D721Med (cell line): ENCODE data around the gene RPRD1B.

Experiments used
- DNase-seq: peaks from one replicate; pipeline ENCODE4 v3.0.0; 2011; ENCODE audit warnings: low spot score; ENCODE audit not compliant: insufficient read length
- FAIRE-seq: peaks from 2 replicates; lab custom pipeline; 2011; peaks lifted over from hg19 to GRCh38; lab: Jason Lieb, UNC
- TF ChIP-seq, protein P1 (sequence below): IDR thresholded peaks from 2 replicates; pipeline ENCODE4 v1.5.1; 2012; ENCODE audit warnings: mild to moderate bottlenecking, control low read depth; ENCODE audit not compliant: insufficient read depth; ENCODE audit errors: missing control alignments

RPRD1B gene

DNA sequence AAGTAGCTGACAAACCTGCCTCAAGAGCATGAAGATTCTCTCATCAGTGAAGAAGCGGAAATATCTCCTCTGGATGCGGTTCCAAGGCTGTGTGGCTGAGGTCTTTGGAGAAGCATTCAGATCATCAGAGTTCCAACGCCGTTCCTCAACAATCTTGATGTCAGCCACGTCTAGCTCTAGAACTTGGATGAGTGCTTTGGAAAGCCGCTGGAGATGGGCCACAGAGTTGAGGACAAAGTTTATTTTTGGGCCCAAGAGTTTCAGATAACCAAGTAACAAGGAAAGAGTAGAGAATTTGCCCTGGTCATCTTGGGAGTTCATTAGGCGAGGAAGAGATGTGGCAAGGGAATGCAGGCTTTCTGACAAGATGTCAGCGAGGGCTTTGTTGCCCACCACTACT is 21.2 kb upstream of the RPRD1B start:
- DNase-seq: no peak
- TF ChIP-seq, protein P1, sequence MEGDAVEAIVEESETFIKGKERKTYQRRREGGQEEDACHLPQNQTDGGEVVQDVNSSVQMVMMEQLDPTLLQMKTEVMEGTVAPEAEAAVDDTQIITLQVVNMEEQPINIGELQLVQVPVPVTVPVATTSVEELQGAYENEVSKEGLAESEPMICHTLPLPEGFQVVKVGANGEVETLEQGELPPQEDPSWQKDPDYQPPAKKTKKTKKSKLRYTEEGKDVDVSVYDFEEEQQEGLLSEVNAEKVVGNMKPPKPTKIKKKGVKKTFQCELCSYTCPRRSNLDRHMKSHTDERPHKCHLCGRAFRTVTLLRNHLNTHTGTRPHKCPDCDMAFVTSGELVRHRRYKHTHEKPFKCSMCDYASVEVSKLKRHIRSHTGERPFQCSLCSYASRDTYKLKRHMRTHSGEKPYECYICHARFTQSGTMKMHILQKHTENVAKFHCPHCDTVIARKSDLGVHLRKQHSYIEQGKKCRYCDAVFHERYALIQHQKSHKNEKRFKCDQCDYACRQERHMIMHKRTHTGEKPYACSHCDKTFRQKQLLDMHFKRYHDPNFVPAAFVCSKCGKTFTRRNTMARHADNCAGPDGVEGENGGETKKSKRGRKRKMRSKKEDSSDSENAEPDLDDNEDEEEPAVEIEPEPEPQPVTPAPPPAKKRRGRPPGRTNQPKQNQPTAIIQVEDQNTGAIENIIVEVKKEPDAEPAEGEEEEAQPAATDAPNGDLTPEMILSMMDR: no peak
- FAIRE-seq: no peak

DNA sequence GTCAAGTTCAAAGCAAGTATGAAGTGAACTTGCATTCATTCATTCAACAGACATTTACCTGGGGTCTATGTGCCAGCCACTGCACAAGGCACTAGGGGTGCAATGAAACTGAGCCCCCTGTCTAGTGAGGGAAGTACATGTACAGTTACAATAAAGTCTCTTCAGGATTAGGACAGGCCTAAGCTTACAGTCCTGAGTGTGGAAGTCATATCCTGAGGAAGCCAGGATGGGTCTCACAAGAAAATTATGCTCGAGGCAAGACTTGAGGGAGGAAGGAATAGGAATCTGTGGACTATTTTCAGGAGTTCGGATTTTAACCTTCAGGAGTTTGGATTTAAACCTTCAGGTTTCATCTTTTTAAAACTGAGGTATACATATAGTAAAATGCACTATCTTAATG is 19.7 kb upstream of the RPRD1B start:
- TF ChIP-seq, protein P1: no peak
- FAIRE-seq (no peak), DNase-seq (no peak)

GRCh38 chr20:38017959-38018358 is 15.6 kb upstream of the RPRD1B start:
- TF ChIP-seq, protein P1: no peak
- FAIRE-seq (no peak), DNase-seq (no peak)

DNA sequence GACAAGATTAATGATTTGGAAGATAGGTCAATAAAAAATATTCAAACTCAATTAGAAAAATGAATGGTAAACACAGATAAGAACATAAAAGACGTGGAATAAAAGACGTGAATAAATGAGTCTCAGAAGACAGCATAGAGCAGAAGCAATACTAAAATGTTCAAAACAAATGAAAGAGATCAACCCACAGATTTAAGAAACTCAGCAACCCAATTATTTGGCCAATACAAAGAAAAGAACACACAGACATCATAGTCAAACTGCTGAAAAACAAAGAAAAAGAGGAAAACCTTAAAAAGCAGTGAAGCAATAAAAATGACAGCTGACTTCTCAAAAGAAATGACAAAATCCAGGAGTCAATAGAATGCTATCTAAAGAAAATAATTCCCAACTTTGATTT is 15.2 kb upstream of the RPRD1B start:
- TF ChIP-seq, protein P1: no peak
- DNase-seq (no peak), FAIRE-seq (no peak)

- TF ChIP-seq, protein P1: no peak
- DNase-seq (no peak), FAIRE-seq (no peak)
Observed at GRCh38 chr20:38021087-38021772, 12.3 kb upstream of the RPRD1B start.

DNA sequence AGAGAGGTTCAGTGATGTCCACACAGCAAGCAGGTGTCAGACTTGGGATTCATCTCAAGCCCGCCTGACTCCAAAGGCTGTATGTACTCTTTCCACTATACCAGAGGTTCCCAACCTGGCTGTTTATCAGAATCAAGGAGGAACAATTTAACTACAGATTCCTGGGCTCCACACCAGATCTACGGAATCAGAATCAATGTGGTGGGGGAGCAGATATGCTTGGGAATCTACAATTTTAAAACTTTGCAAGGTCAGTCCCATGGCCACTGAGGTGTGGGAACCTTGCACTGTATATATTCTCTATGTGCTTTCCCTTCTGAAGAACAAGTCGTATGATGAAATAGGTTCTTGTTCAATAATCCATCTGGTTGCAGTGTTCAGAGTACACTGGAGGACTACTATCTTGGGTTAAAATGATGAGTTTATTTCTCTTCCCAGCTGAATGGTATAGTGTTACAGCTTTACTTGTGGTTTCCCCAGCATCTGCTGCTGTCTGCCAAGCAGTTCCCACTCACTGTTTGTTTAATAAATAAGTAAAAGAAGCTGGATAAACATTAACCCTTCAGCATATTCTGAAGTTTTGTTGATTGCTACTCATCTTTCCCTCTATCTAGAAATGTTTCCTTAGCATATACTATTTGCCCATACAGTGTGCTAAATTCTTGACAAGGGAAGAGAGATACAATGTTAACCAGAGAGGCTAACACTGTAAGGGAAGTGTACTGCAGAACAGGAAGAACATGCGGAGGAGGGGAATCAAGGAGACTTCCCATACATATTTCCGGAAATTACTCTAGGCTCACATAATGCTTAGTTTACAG is 10.2 kb upstream of the RPRD1B start:
- FAIRE-seq (no peak), DNase-seq (no peak)
- TF ChIP-seq, protein P1: no peak

DNA sequence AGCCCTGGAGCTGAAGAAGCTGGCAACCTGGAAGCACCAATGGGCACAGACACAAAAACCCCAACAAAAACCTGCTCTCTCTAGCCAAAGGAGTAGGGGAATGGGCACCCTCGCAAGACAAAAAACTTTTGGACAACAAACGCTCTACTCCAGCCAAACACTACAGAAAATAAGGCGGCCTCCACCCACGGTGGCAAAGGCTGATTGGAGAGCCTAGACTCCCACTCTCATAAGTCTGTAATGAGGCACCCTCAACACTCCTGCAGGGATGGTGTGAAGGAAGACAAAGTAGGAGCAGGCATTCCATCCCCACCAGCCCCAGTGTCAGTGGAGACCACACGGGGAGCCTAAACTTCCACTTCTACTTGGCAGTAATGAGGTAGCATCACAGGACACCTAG is 9.1 kb upstream of the RPRD1B start:
- DNase-seq (no peak), FAIRE-seq (no peak)
- TF ChIP-seq, protein P1: no peak
